Vagina (tissue), 2 donors: ENCODE measurements around the gene TMEM11.

ENCODE experiments used
- POLR2A ChIP-seq, 2 donors: fragments of 450-650 bp; IDR thresholded peaks; one replicate each; pipeline ENCODE4 v1.6.1; 2017; ENCODE audit warnings: antibody characterized with exemption in 2 of 2, mild to moderate bottlenecking in 2 of 2, moderate library complexity in 2 of 2
- POLR2AphosphoS5 ChIP-seq, 2 donors: sonication (generic); formaldehyde crosslinking; IDR thresholded peaks; one replicate each; pipeline ENCODE4 v1.9.0; 2017; ENCODE audit warnings: antibody characterized with exemption in 2 of 2, mild to moderate bottlenecking in 2 of 2, low read depth in 1 of 2; ENCODE audit not compliant: insufficient read depth in 1 of 2
- TF ChIP-seq, protein P1 (sequence below), 3 experiments: fragments of 450-650 bp in 2 of 3; fragments of 200-600 bp in 1 of 3; sonication (generic) in 1 of 3; IDR thresholded peaks; one replicate each; pipeline ENCODE4 v1.5.1; 2017 to 2019; ENCODE audit warnings: antibody characterized with exemption in 3 of 3, mild to moderate bottlenecking in 2 of 3, moderate library complexity in 2 of 3

DNA sequence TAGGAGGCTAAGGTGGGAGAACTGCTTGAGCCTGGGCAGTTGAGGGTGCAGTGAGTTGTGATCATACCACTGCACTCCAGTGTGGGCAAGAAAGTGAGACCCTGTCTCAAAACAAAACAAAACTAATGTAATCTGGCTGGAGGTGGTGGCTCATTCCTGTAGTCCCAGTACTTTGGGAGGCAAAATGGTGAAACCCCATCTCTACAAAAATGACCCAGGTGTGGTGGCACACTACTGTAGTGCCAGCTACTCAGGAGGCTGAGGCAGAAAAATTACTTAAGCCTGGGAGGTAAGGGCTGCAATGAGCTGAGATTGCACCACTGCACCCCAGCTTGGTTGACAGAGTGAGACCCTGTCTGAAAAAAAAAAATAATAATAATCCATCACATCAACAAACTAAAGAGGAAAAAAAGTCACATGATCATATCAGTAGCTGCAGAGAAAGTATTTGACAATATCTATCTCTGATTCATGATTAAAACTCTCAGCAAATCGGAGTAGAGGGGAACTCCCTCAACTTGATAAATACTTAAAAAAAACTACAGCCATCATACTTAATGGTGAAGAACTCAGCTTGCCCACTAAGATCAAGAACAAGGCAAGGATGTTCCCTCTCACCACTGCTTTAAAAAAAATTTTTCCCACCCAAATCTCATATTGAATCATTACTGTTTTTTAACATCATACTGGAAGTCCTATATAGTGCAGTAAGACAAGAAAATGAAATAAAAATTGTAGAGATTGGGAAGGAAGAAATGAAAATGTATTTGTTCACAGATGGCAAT lies 56.2 kb downstream of the TMEM11 start:
- TF ChIP-seq, protein P1, sequence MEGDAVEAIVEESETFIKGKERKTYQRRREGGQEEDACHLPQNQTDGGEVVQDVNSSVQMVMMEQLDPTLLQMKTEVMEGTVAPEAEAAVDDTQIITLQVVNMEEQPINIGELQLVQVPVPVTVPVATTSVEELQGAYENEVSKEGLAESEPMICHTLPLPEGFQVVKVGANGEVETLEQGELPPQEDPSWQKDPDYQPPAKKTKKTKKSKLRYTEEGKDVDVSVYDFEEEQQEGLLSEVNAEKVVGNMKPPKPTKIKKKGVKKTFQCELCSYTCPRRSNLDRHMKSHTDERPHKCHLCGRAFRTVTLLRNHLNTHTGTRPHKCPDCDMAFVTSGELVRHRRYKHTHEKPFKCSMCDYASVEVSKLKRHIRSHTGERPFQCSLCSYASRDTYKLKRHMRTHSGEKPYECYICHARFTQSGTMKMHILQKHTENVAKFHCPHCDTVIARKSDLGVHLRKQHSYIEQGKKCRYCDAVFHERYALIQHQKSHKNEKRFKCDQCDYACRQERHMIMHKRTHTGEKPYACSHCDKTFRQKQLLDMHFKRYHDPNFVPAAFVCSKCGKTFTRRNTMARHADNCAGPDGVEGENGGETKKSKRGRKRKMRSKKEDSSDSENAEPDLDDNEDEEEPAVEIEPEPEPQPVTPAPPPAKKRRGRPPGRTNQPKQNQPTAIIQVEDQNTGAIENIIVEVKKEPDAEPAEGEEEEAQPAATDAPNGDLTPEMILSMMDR (IDR thresholded peaks at IDR 0.05), result no peak
- TF ChIP-seq POLR2AphosphoS5 (IDR thresholded peaks at IDR 0.05; ENCODE audit: insufficient read depth in 1 of 2, low read depth in 1 of 2) (no peak), POLR2A (IDR thresholded peaks at IDR 0.05) (no peak)
